Mucosa of stomach (tissue), 1 donor: ENCODE results near the gene CD8B.
"Not testable (repeated sequence)": the region's sequence is repeated elsewhere in the genome, so short reads cannot be mapped to it uniquely, and the experiment has no call there.

Experiments used
- H3K27me3 ChIP-seq: one replicate; pipeline ENCODE4 v1.7.0; 2013; ENCODE audit warnings: mild to moderate bottlenecking, low read length; ENCODE audit not compliant: control insufficient read depth, insufficient read depth
- H3K36me3 ChIP-seq: one replicate; pipeline ENCODE4 v1.7.0; 2013; ENCODE audit warnings: low read length; ENCODE audit not compliant: control insufficient read depth, insufficient read depth
- H3K4me1 ChIP-seq: one replicate; pipeline ENCODE4 v1.7.0; 2013; ENCODE audit warnings: mild to moderate bottlenecking, low read length; ENCODE audit not compliant: control insufficient read depth, insufficient read depth
- H3K4me3 ChIP-seq: one replicate; pipeline ENCODE4 v1.7.0; 2013; ENCODE audit warnings: low read length
- H3K9ac ChIP-seq: one replicate; pipeline ENCODE4 v1.7.0; 2013; ENCODE audit warnings: mild to moderate bottlenecking, low read length, moderate library complexity
- H3K9me3 ChIP-seq: one replicate; pipeline ENCODE4 v1.7.0; 2013; ENCODE audit warnings: mild to moderate bottlenecking, low read length, moderate library complexity; ENCODE audit not compliant: control insufficient read depth
- donor health status: Pancreatic carcinoma.

The CD8B gene

DNA sequence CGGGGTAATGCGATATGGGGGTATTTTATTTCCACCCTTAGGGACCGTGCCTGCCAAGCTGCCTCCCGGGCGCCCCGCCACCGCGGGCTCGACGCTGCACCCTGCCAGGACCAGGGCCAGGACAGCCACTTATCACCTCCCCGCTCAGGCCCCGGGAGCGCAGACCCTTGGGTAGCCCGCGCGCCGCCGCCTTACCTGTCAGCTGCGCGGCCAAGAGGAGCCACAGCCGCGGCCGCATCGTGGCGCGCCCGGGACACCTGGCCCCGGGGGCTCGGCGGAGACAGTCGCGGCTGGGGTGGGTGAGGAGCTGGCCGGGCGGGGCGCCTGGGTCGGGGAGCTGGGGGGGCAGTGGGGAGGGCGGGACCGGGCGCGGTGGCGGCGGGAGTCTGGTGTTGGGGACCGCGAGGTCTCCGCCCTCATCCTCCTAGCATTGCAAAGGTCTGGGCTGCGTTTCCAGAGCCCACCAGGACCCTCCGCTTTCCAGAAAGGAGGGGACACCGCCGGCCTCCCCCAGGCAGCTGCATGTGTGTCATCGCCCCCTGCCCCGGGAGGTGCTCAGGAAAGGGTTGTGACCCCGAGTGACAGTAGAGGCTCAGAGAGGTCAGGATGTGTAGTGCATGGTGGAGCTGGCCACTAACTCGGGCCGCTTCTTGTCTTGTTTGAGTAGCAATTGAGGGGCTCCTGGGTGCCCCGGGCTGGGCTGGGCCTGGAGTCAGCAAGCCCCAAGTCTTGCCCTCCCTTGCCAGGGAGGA, at the start of gene CD8B:
CD8B (minus strand) TSS at position 259 of the 752 bp plus-strand sequence; CDS start at position 238, 21 bp downstream.
- H3K36me3 ChIP-seq, H3K9ac ChIP-seq, H3K4me1 ChIP-seq, H3K4me3 ChIP-seq, H3K27me3 ChIP-seq, H3K9me3 ChIP-seq: not testable (repeated sequence)

DNA sequence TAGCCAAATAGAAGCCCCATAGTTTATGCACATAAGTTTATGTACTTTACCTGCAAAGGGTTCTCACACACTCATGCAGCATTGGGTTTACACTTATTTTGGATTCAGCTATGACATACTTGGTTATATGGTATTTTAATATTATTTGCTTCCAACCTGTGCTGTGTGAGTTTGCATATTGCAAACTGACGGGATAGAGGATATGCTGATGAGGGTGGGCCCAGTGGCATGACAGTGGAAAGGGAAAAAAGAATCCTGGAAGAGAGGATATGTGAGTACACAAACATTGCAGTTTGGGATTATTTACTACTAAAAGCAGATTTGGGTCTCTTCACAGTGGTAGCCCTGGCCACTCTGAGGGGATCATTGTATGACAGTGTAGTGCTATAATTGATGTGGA, 44.2 kb upstream of the CD8B start:
- H3K4me1 ChIP-seq, H3K9ac ChIP-seq, H3K4me3 ChIP-seq, H3K36me3 ChIP-seq, H3K27me3 ChIP-seq, H3K9me3 ChIP-seq: not testable (repeated sequence)

DNA sequence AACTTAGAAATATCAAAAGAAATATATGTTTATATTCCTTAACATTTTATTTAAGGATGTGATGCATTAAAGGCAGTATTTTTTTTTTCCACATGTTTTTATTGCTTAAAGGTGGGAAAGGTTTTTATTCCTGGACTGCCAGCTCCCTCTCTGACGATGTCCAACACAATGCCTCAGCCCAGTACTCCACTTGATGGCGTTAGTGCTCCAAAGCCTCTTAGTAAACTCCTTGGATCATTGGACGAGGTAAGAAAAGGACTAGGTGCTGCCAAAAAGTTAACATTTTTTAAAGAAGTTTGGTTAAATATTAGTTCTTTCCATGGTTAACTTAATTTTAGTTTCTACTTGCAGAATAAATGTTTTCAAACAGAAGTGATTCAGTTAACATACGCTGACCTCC, 39.0 kb upstream of the CD8B start:
- H3K9ac ChIP-seq, H3K9me3 ChIP-seq, H3K4me3 ChIP-seq, H3K27me3 ChIP-seq, H3K4me1 ChIP-seq, H3K36me3 ChIP-seq: not testable (repeated sequence)

DNA sequence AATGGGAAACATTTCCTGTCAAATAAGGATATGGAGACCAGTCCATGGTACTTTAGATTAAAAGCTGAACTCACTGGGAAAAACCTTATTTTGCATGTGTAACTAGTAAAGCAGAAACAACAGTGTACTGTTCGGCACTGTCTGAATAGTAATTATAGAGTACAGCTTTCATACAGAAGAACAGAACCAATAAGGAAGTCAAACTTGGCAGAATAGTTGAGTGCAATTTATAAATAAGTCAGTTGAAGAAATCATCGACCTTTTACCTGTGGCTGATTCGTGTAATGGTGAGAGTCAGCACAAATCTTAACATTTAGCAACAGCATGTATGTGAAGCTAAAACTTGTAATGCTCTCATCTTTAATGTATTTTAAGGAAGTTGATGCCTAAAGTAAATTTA, 24.3 kb upstream of the CD8B start:
- not testable (repeated sequence) for H3K9me3 ChIP-seq, H3K36me3 ChIP-seq, H3K27me3 ChIP-seq, H3K9ac ChIP-seq, H3K4me1 ChIP-seq, H3K4me3 ChIP-seq

DNA sequence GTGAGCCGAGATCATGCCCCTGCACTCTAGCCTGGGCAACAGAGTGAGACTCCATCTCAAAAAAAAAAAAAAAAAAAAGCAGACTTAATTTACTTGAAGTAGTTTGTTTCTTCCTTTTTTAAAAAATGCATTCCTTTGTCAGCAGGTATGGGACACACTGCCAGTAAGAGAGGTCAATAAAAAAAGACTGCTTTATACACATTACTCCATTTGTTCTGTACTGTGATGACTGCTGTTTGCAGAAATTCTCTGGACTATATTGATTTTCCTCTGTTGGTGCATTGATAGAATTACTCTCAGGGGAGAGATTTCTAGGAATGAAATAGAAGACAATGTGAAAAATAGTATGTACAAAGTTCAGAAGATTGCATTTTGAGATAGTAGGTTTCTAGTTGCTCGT, 21.2 kb upstream of the CD8B start:
- H3K9ac ChIP-seq, H3K36me3 ChIP-seq, H3K9me3 ChIP-seq, H3K4me1 ChIP-seq, H3K27me3 ChIP-seq, H3K4me3 ChIP-seq: not testable (repeated sequence)

DNA sequence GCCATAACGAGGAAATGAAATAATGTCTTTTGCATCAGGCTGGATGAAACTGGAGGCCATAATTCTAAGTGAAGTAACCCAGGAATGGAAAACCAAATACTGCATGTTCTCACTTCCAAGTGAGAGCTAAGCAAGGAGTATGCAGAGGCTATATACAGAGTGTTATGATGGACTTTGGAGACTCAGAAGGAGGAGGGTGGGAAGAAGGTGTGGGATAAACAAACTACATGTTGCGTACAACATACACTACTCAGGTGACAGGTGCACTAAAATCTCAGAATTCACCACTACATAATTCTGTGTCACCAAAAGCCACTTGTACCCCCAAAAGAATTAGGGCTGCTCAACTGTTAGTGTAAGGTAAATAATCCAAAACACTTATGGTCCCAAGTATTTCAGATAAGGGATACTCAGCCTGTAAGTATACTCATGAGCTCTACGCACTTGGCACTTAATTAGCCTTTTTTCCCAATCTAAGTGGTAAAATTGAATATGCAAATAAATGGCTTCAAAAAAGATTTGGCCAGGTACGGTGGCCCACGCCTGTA, 20.5 kb upstream of the CD8B start:
- not testable (repeated sequence) for H3K9ac ChIP-seq, H3K4me3 ChIP-seq, H3K9me3 ChIP-seq, H3K27me3 ChIP-seq, H3K36me3 ChIP-seq, H3K4me1 ChIP-seq

DNA sequence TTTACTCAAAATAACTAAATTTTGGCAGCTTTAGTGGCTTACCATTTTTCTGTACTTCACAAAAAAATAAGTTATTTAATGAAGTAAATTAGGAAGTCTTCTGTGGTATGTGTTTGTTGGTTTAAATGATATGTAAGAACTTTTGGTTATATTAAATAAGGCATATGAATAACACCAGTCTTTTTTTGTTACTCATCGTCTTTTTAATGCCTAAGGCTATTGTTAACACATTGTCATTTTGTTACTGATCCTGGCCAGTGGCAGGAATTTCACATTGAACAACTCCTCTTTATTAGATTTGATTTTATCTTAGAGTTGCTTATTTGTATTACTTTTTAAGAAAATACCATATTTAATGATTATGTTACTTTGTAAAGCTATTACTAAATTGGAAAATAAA, 17.3 kb upstream of the CD8B start:
- H3K9ac ChIP-seq, H3K4me1 ChIP-seq, H3K36me3 ChIP-seq, H3K9me3 ChIP-seq, H3K4me3 ChIP-seq, H3K27me3 ChIP-seq: not testable (repeated sequence)

DNA sequence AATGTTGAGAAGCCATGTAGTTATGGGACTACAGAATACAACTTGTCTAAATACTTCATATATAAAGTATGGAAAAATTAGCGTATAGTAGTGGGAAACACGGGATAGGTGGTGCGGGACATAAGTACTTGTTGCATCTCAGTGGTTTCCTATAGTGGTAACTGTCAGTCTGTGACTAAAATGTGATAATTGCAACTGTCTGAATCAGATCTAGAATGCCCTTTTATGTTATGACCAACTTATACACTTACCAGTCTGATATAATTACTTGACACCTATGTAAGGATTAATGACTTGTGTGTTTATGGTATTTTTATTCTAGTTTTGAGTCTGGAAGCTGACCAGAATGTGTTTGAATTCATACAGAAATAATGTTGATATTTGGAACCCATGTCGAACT, 9.3 kb upstream of the CD8B start:
- H3K4me1 ChIP-seq, H3K9ac ChIP-seq, H3K4me3 ChIP-seq, H3K36me3 ChIP-seq, H3K27me3 ChIP-seq, H3K9me3 ChIP-seq: not testable (repeated sequence)

DNA sequence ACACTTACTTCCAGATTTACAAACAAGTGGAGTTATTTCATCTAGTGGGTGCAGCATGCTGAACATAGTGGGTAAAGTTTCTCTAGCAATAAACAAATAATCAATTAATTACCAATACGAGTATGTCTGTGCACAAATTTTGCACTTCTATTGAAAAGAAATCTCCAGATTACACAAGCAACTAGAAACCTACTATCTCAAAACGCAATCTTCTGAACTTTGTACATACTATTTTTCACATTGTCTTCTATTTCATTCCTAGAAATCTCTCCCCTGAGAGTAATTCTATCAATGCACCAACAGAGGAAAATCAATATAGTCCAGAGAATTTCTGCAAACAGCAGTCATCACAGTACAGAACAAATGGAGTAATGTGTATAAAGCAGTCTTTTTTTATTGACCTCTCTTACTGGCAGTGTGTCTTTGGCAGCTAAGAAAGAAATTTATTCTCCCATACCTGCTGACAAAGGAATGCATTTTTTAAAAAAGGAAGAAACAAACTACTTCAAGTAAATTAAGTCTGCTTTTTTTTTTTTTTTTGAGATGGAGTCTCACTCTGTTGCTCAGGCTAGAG, 7.3 kb upstream of the CD8B start:
- not testable (repeated sequence) for H3K4me3 ChIP-seq, H3K27me3 ChIP-seq, H3K9ac ChIP-seq, H3K9me3 ChIP-seq, H3K4me1 ChIP-seq, H3K36me3 ChIP-seq

DNA sequence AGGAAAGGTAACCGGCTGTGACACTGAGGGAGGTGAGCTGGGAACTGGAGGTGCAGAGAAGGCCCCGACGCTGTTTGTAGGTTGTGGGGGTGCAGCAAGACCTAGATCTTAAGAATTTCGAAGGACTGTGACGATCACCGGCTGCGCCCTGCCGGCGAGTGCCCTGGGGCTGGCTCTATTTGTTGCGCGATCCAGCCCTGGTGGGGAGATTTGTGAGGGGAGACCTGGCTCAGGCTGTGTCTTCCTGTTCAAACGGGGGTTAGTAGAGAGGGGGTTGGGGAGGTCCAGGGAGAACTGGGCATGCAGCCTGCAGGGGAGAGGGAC, 656 bp upstream of the CD8B start:
- H3K36me3 ChIP-seq, H3K4me1 ChIP-seq, H3K9me3 ChIP-seq, H3K4me3 ChIP-seq, H3K27me3 ChIP-seq, H3K9ac ChIP-seq: not testable (repeated sequence)

DNA sequence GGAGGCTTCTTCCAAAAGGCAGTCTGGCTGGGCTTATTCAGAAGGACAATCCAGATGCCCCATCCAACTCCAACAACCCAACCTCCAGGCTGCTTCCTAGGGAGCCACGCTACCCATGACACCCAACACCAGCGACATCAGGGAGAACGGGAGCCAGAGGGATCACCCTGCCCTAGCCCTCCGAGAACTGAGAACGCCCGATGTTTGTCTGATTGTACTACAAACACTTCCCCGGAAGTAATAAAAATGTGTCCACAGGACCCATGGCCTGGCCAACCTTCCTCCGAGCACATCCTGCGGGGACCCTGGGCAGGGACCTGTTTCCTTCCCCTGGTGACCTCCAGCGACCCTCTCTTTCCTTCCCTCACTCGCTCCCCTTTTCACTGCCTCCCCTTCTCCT, 511 bp downstream of the CD8B start:
- not testable (repeated sequence) for H3K9ac ChIP-seq, H3K36me3 ChIP-seq, H3K4me3 ChIP-seq, H3K9me3 ChIP-seq, H3K27me3 ChIP-seq, H3K4me1 ChIP-seq

DNA sequence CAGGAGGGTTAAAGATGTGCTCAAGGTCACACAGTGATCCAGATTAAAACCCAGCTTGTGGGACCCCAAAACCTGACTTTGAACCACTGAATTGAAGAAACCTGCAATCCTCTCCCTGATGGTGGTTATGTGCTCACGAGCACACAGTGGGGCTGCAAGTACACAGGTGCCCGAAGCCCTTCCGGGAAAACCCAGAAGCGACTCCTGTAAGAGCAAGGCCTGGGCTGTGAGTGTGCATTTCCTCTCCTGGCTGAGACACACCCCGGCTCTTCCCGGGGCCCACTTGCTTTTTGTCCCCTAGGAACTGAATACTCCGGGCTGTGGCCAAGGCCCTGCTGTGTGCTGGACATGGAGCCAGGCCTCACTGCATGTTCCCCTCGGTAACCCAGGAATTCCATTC, 1.1 kb downstream of the CD8B start:
- H3K36me3 ChIP-seq, H3K4me1 ChIP-seq, H3K9me3 ChIP-seq, H3K9ac ChIP-seq, H3K27me3 ChIP-seq, H3K4me3 ChIP-seq: not testable (repeated sequence)

DNA sequence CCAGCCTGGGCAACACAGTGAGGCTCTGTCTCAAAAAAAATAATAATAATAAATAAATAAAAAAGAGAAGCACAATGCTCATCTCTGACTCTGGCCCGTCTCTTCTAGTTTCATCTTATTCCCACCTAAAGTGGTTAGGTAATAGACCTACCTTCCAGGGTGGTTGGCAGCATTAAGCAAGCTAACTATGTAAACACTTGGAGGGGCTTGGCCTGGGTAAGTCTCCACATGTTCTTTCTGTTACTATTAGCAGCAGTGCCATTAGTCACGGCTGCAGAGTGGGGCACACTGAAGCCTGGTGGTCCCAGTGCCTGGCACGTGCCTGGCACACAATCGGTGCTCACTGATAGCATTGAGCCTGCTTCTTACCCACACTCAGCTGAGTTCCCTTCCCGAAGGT, 4.0 kb downstream of the CD8B start:
- H3K9me3 ChIP-seq, H3K4me1 ChIP-seq, H3K9ac ChIP-seq, H3K36me3 ChIP-seq, H3K4me3 ChIP-seq, H3K27me3 ChIP-seq: not testable (repeated sequence)
